H9 (cell line): ENCODE data around the gene ZFY. TPM values are rescaled to one million over a fixed set of nuclear protein-coding genes. Genes with fewer than 3 reads are reported as not detected.
"Not testable (repeated sequence)": the region's sequence is repeated elsewhere in the genome, so short reads cannot be mapped to it uniquely, and the experiment has no call there.

Source experiments
- DNase-seq: peaks from one replicate; pipeline ENCODE4 v3.0.0-alpha.2; 2017
- H2AFZ ChIP-seq: one replicate; pipeline ENCODE4 v1.6.1; 2013; ENCODE audit warnings: mild to moderate bottlenecking, low read length, control low read depth, moderate library complexity
- H2AK5ac ChIP-seq: 2 replicates; pipeline ENCODE4 v1.6.1; 2013; ENCODE audit warnings: low read length, control low read depth, mixed read lengths; ENCODE audit not compliant: insufficient read length
- H2BK120ac ChIP-seq: one replicate; pipeline ENCODE4 v1.6.1; 2013; ENCODE audit warnings: low read depth, mild to moderate bottlenecking, low read length, control low read depth, inconsistent platforms; ENCODE audit not compliant: poor library complexity, severe bottlenecking
- H2BK12ac ChIP-seq: 2 replicates; pipeline ENCODE4 v1.6.1; 2013; ENCODE audit warnings: low read length, control low read depth, mixed read lengths, low read depth; ENCODE audit not compliant: insufficient read length
- H2BK15ac ChIP-seq: 2 replicates; pipeline ENCODE4 v1.6.1; 2013; ENCODE audit warnings: low read depth, low read length, control low read depth
- H2BK20ac ChIP-seq: one replicate; pipeline ENCODE4 v1.6.1; 2013; ENCODE audit warnings: low read depth, mild to moderate bottlenecking, low read length, control low read depth, inconsistent platforms; ENCODE audit not compliant: poor library complexity, severe bottlenecking
- H2BK5ac ChIP-seq: 2 replicates; pipeline ENCODE4 v1.6.1; 2013; ENCODE audit warnings: low read length, control low read depth, mixed read lengths; ENCODE audit not compliant: insufficient read length
- H3K14ac ChIP-seq: 2 replicates; pipeline ENCODE4 v1.6.1; 2013; ENCODE audit warnings: low read length, control low read depth; ENCODE audit not compliant: insufficient read depth
- H3K18ac ChIP-seq: 2 replicates; pipeline ENCODE4 v1.6.1; 2013; ENCODE audit warnings: low read depth, mild to moderate bottlenecking, mixed read lengths, low read length, control low read depth; ENCODE audit not compliant: insufficient read length
- H3K23ac ChIP-seq: 2 replicates; pipeline ENCODE4 v1.6.1; 2013; ENCODE audit warnings: low read length, control low read depth, mixed read lengths, low read depth; ENCODE audit not compliant: insufficient read length
- H3K23me2 ChIP-seq: 2 replicates; pipeline ENCODE4 v1.6.1; 2013; ENCODE audit warnings: low read depth, mild to moderate bottlenecking, mixed read lengths, low read length, control low read depth; ENCODE audit not compliant: insufficient read length, poor library complexity, severe bottlenecking
- H3K27ac ChIP-seq: 2 replicates; pipeline ENCODE4 v1.5.1; 2013; ENCODE audit warnings: low read length, control low read depth, mixed read lengths, low read depth; ENCODE audit not compliant: insufficient read length
- H3K27me3 ChIP-seq: 2 replicates; pipeline ENCODE4 v1.6.1; 2013; ENCODE audit warnings: low read length, control low read depth, inconsistent platforms; ENCODE audit not compliant: insufficient read depth
- H3K4ac ChIP-seq: 2 replicates; pipeline ENCODE4 v1.6.1; 2013; ENCODE audit warnings: low read depth, mild to moderate bottlenecking, control low read depth, inconsistent platforms, low read length, moderate library complexity
- H3K4me1 ChIP-seq: 2 replicates; pipeline ENCODE4 v1.6.1; 2013; ENCODE audit warnings: low read length, control low read depth, inconsistent platforms; ENCODE audit not compliant: insufficient read depth
- H3K4me2 ChIP-seq: 2 replicates; pipeline ENCODE4 v1.6.1; 2013; ENCODE audit warnings: low read length, control low read depth, mixed read lengths; ENCODE audit not compliant: insufficient read length, insufficient read depth
- H3K56ac ChIP-seq: 2 replicates; pipeline ENCODE4 v1.6.1; 2013; ENCODE audit warnings: low read depth, mild to moderate bottlenecking, mixed read lengths, low read length, control low read depth; ENCODE audit not compliant: insufficient read length
- H3K79me1 ChIP-seq: 2 replicates; pipeline ENCODE4 v1.6.1; 2013; ENCODE audit warnings: low read depth, mild to moderate bottlenecking, moderate library complexity, low read length, control low read depth, inconsistent platforms; ENCODE audit not compliant: insufficient read depth, poor library complexity, severe bottlenecking
- H3K79me2 ChIP-seq: 2 replicates; pipeline ENCODE4 v1.6.1; 2013; ENCODE audit warnings: low read length, control low read depth, inconsistent platforms; ENCODE audit not compliant: insufficient read depth
- H3K9ac ChIP-seq: 2 replicates; pipeline ENCODE4 v1.6.1; 2013; ENCODE audit warnings: low read length, control low read depth, mixed read lengths; ENCODE audit not compliant: insufficient read length; ENCODE audit errors: extremely low read depth
- H3K9me3 ChIP-seq: one replicate; pipeline ENCODE4 v1.6.1; 2013; ENCODE audit warnings: low read depth, low read length, inconsistent platforms; ENCODE audit not compliant: control insufficient read depth
- H3T11ph ChIP-seq: one replicate; pipeline ENCODE4 v1.6.1; 2013; ENCODE audit warnings: mild to moderate bottlenecking, low read length, control low read depth, inconsistent platforms
- H4K20me1 ChIP-seq: one replicate; pipeline ENCODE4 v1.6.1; 2013; ENCODE audit not compliant: control insufficient read depth, insufficient read length, insufficient read depth
- H4K5ac ChIP-seq: 2 replicates; pipeline ENCODE4 v1.6.1; 2013; ENCODE audit warnings: low read depth, mild to moderate bottlenecking, mixed read lengths, low read length, control low read depth; ENCODE audit not compliant: insufficient read length
- H4K8ac ChIP-seq: replicated peaks from 2 replicates; pipeline ENCODE4 v1.6.1; 2013; ENCODE audit warnings: low read length, control low read depth, mixed read lengths, low read depth; ENCODE audit not compliant: insufficient read length
- H4K91ac ChIP-seq: 2 replicates; pipeline ENCODE4 v1.6.1; 2013; ENCODE audit warnings: low read depth, mild to moderate bottlenecking, moderate library complexity, mixed read lengths, low read length, control low read depth; ENCODE audit not compliant: insufficient read length
- H3K27ac Mint-ChIP-seq, 3 experiments: 2 replicates in 2 of 3; 3 replicates in 1 of 3; pipeline ENCODE4 v1.8.0; 2020 to 2021; ENCODE audit warnings: mixed read lengths in 3 of 3, mild to moderate bottlenecking in 1 of 3, moderate library complexity in 1 of 3
- H3K27me3 Mint-ChIP-seq: 2 replicates; pipeline ENCODE4 v1.8.0; 2021; ENCODE audit warnings: low read depth, mild to moderate bottlenecking, moderate library complexity, mixed read lengths
- H3K36me3 Mint-ChIP-seq, 3 experiments: 2 replicates in 2 of 3; 3 replicates in 1 of 3; pipeline ENCODE4 v1.8.0; 2020 to 2021; ENCODE audit warnings: low read depth in 3 of 3, mixed read lengths in 3 of 3; ENCODE audit not compliant: insufficient read depth in 1 of 3
- H3K4me1 Mint-ChIP-seq, 2 experiments: 2 replicates each; pipeline ENCODE4 v1.8.0; 2020; ENCODE audit warnings: mixed read lengths in 2 of 2
- H3K4me3 Mint-ChIP-seq, 2 experiments: 2 replicates in 1 of 2; 3 replicates in 1 of 2; pipeline ENCODE4 v1.8.0; 2020 to 2021; ENCODE audit warnings: mild to moderate bottlenecking in 2 of 2, mixed read lengths in 2 of 2, moderate library complexity in 1 of 2
- H3K9me3 Mint-ChIP-seq, 2 experiments: 2 replicates in 1 of 2; 3 replicates in 1 of 2; pipeline ENCODE4 v1.8.0; 2020; ENCODE audit warnings: mild to moderate bottlenecking in 2 of 2, mixed read lengths in 2 of 2, moderate library complexity in 1 of 2
- WGBS: extraction: QIAGEN DNeasy Blood & Tissue Kit; methylation state at CpG from one replicate; pipeline ENCODE4 v1.1.7; 2013; ENCODE audit warnings: missing lambda C conversion rate, low lambda C conversion rate, mixed read lengths; ENCODE audit not compliant: insufficient read length; ENCODE audit errors: extremely low coverage; 5-methylcytosine and 5-hydroxymethylcytosine counted together
- total RNA-seq: library from RNA; stranded (reverse); gene quantifications from 2 replicates; pipeline ENCODE4 v1.2.1, GENCODE V29; 2021

ZFY gene
- total RNA-seq, 1 experiment from 2014 or later: not detected

GRCh38 chrY:2997369-2997768 lies 62.2 kb downstream of the ZFY start:
- not testable (repeated sequence) for H3K79me2 ChIP-seq, H4K91ac ChIP-seq, H3K9me3 ChIP-seq, H3K23ac ChIP-seq, H4K5ac ChIP-seq, H2BK120ac ChIP-seq, H3K9me3 Mint-ChIP-seq, H3K4ac ChIP-seq, H3K4me3 Mint-ChIP-seq, H3K9ac ChIP-seq, H3K27ac ChIP-seq, H3K23me2 ChIP-seq, H4K20me1 ChIP-seq, H3K4me2 ChIP-seq, H2BK15ac ChIP-seq, H3K36me3 Mint-ChIP-seq, H3K79me1 ChIP-seq, H2BK12ac ChIP-seq, H2AFZ ChIP-seq, H3K14ac ChIP-seq, H3T11ph ChIP-seq, H3K18ac ChIP-seq, H2BK5ac ChIP-seq, H3K27me3 ChIP-seq, H2AK5ac ChIP-seq, H3K4me1 Mint-ChIP-seq, DNase-seq, H3K27me3 Mint-ChIP-seq, H3K27ac Mint-ChIP-seq, H3K56ac ChIP-seq, H4K8ac ChIP-seq, H2BK20ac ChIP-seq, H3K4me1 ChIP-seq
- no CpG with 5 or more reads among the region's 14 CpGs for WGBS
